ENCODE results near the gene UGT1A4. TPM values are rescaled to one million over a fixed set of nuclear protein-coding genes. Genes with fewer than 3 reads are reported as not detected.

UGT1A4 gene
- total RNA-seq, 4 donors from 2014 or later, result 7.5 to 12.9 (median 12.3) TPM; not detected in 1

- peak overlapping the region in 1 of 4 donors; percentile 19 for H3K27ac ChIP-seq
- DNase-seq, result no peak
- no peaks in the 10 kb centered on the region for H3K36me3 ChIP-seq
- no peaks in the 10 kb centered on the region for H3K27me3 ChIP-seq
- no peaks in the 10 kb centered on the region for H3K9me3 ChIP-seq
- H3K4me1 ChIP-seq, result no peaks in the 10 kb centered on the region
- H3K4me3 ChIP-seq, result no peak overlapping the region
- TF ChIP-seq CTCF (IDR thresholded peaks at IDR 0.05) (no peak), POLR2A (IDR thresholded peaks at IDR 0.05) (no peak)
These were observed 103.2 kb downstream of the UGT1A4 start for GRCh38 chr2:233821709-233822100.

- no peaks in the 10 kb centered on the region for H3K36me3 ChIP-seq
- H3K4me3 ChIP-seq, result no peak overlapping the region
- no peaks in the 10 kb centered on the region for H3K27me3 ChIP-seq
- no peaks in the 10 kb centered on the region for H3K9me3 ChIP-seq
- DNase-seq, result peak in 2 of 3 donors; percentile 56 to 67
- TF ChIP-seq POLR2A (IDR thresholded peaks at IDR 0.05) (no peak), CTCF (IDR thresholded peaks at IDR 0.05) (no peak)
- H3K4me1 ChIP-seq, result no peaks in the 10 kb centered on the region
- peak overlapping the region in 1 of 4 donors; percentile 19 for H3K27ac ChIP-seq
These were observed 103.7 kb downstream of the UGT1A4 start for GRCh38 chr2:233822101-233822771.

Other genes starting within 250 kb of the UGT1A4 start
- 10 to 100 TPM; 34.3 to 58.7 (median 45.0) TPM for gene USP40, start 152.0 kb upstream of the UGT1A4 start, total RNA-seq
- 10 to 100 TPM in 2 of 4 donors, 1 to 10 TPM in 2; 2.5 to 19.6 (median 10.5) TPM for gene UGT1A8, start 101.1 kb upstream of the UGT1A4 start, total RNA-seq
- gene UGT1A10, start 82.3 kb upstream of the UGT1A4 start, total RNA-seq, result 100 to 1,000 TPM in 1 of 4 donors, 10 to 100 TPM in 3; 19.0 to 168 (median 71.8) TPM
- 10 to 100 TPM in 3 of 4 donors, 1 to 10 TPM in 1; 4.1 to 17.3 (median 14.1) TPM for gene UGT1A9, start 46.8 kb upstream of the UGT1A4 start, total RNA-seq
- gene UGT1A7, start 36.8 kb upstream of the UGT1A4 start, total RNA-seq, result 10 to 100 TPM in 3 of 4 donors, 1 to 10 TPM in 1; 8.3 to 33.9 (median 25.0) TPM
- gene UGT1A6, start 25.8 kb upstream of the UGT1A4 start, total RNA-seq, result 10 to 100 TPM in 3 of 4 donors, not detected in 1; 37.7 to 57.4 (median 46.0) TPM
- gene UGT1A5, start 5.8 kb upstream of the UGT1A4 start, total RNA-seq, result 10 to 100 TPM in 2 of 4 donors, 1 to 10 TPM in 1, not detected in 1; 7.2 to 24.2 (median 15.0) TPM
- gene UGT1A3, start 10.3 kb downstream of the UGT1A4 start, total RNA-seq, result 10 to 100 TPM in 1 of 4 donors, 1 to 10 TPM in 2, not detected in 1; 5.8 to 21.7 (median 6.3) TPM
- 10 to 100 TPM in 3 of 4 donors, 1 to 10 TPM in 1; 1.7 to 72.9 (median 26.9) TPM for gene UGT1A1, start 41.5 kb downstream of the UGT1A4 start, total RNA-seq
- gene MROH2A, start 59.6 kb downstream of the UGT1A4 start, total RNA-seq, result 1 to 10 TPM in 1 of 4 donors, under 1 TPM in 2, not detected in 1; 0.27 to 1.6 (median 0.35) TPM
- 10 to 100 TPM in 1 of 4 donors, 1 to 10 TPM in 3; 2.1 to 10.7 (median 6.1) TPM for gene HJURP, start 135.8 kb downstream of the UGT1A4 start, total RNA-seq
- gene TRPM8, start 198.6 kb downstream of the UGT1A4 start, total RNA-seq, result not detected

Data from Peyer's patch (tissue), 4 donors.